Measurements from ENCODE around the gene CELF1. TPM values are rescaled to one million over a fixed set of nuclear protein-coding genes. Genes with fewer than 3 reads are reported as not detected.

Gene CELF1
- total and polyA plus RNA-seq, 2 of the 13 experiments (the other 11 are each of a cell fraction or from before 2014, with no cell fraction given): 69.0 to 80.1 TPM

DNA sequence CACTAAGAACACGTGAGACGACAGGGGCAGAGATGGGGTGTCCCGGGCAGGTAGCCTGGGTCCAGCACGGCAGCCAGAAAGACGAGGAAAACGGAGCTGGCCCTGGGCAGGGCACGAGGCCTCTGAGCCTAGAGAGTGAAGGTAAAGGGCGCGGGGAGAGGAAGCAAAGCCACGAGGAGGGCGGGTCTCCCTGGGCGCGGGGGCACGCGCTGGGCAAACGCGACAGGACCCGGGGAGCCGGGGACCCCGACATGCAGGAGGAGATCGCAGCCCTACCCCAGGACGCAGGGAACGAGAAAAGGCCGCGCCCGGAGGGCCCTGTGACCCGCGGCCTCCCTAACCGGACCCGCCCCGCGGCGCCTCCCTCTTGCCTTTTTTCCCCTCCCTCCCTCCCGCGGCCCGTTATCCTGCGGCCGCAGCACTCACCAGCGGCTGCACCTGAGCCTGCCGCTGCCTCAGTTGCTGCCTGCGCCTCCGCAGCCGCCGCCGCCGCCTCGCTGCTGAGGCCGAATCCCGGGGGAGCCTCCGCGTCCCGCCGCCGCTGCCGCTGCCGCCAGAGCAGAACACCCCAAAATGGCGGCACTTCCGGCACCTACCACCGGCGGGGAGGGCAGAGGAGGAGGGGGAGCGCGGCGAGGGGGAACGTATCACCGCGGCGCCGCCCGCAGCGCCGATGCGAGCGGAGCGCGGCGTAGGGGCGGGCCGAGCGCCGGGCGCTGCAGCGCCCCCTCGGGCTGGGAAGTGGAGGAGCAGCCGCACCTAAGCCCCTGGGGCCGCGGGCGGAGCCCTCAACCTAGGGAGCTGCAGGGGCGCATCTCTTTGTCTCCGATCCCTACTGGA, at the start of gene CELF1 (continued):
- TF ChIP-seq, protein P1, sequence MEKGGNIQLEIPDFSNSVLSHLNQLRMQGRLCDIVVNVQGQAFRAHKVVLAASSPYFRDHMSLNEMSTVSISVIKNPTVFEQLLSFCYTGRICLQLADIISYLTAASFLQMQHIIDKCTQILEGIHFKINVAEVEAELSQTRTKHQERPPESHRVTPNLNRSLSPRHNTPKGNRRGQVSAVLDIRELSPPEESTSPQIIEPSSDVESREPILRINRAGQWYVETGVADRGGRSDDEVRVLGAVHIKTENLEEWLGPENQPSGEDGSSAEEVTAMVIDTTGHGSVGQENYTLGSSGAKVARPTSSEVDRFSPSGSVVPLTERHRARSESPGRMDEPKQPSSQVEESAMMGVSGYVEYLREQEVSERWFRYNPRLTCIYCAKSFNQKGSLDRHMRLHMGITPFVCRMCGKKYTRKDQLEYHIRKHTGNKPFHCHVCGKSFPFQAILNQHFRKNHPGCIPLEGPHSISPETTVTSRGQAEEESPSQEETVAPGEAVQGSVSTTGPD (CRISPR knock-in tag; IDR thresholded peaks at IDR 0.05): peak; percentile 27; the same call in 1 of the 2 replicates
- no peak; the same call in 1 of the 2 replicates for TF ChIP-seq NR2C2 (CRISPR knock-in tag; IDR thresholded peaks at IDR 0.05; ENCODE audit: borderline replicate concordance)
- TF ChIP-seq, protein P2, sequence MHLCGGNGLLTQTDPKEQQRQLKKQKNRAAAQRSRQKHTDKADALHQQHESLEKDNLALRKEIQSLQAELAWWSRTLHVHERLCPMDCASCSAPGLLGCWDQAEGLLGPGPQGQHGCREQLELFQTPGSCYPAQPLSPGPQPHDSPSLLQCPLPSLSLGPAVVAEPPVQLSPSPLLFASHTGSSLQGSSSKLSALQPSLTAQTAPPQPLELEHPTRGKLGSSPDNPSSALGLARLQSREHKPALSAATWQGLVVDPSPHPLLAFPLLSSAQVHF (CRISPR knock-in tag; IDR thresholded peaks at IDR 0.05): peak; percentile 38; the same call in 1 of the 2 replicates
- no peak for TF ChIP-seq ARHGAP35 (CRISPR knock-in tag; IDR thresholded peaks at IDR 0.05; ENCODE audit: borderline replicate concordance)
- no peak for TF ChIP-seq MATR3 (CRISPR knock-in tag; IDR thresholded peaks at IDR 0.05)
- TF ChIP-seq RFX3 (CRISPR knock-in tag; IDR thresholded peaks at IDR 0.05): no peak
- TF ChIP-seq, protein P3, sequence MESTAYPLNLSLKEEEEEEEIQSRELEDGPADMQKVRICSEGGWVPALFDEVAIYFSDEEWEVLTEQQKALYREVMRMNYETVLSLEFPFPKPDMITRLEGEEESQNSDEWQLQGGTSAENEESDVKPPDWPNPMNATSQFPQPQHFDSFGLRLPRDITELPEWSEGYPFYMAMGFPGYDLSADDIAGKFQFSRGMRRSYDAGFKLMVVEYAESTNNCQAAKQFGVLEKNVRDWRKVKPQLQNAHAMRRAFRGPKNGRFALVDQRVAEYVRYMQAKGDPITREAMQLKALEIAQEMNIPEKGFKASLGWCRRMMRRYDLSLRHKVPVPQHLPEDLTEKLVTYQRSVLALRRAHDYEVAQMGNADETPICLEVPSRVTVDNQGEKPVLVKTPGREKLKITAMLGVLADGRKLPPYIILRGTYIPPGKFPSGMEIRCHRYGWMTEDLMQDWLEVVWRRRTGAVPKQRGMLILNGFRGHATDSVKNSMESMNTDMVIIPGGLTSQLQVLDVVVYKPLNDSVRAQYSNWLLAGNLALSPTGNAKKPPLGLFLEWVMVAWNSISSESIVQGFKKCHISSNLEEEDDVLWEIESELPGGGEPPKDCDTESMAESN (CRISPR knock-in tag; conservative IDR thresholded peaks at IDR 0.05): peak; percentile 36; the same call in 1 of the 2 replicates
- peak; percentile 73; the same call in 1 of the 2 replicates for TF ChIP-seq YEATS4 (CRISPR knock-in tag; IDR thresholded peaks at IDR 0.05; ENCODE audit: borderline replicate concordance)
- TF ChIP-seq, protein P4, sequence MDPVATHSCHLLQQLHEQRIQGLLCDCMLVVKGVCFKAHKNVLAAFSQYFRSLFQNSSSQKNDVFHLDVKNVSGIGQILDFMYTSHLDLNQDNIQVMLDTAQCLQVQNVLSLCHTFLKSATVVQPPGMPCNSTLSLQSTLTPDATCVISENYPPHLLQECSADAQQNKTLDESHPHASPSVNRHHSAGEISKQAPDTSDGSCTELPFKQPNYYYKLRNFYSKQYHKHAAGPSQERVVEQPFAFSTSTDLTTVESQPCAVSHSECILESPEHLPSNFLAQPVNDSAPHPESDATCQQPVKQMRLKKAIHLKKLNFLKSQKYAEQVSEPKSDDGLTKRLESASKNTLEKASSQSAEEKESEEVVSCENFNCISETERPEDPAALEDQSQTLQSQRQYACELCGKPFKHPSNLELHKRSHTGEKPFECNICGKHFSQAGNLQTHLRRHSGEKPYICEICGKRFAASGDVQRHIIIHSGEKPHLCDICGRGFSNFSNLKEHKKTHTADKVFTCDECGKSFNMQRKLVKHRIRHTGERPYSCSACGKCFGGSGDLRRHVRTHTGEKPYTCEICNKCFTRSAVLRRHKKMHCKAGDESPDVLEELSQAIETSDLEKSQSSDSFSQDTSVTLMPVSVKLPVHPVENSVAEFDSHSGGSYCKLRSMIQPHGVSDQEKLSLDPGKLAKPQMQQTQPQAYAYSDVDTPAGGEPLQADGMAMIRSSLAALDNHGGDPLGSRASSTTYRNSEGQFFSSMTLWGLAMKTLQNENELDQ (CRISPR knock-in tag; IDR thresholded peaks at IDR 0.05; ENCODE audit: borderline replicate concordance): no peak
- TF ChIP-seq GABPA (IDR thresholded peaks at IDR 0.05; ENCODE audit: low read depth, low read length): peak; percentile 81
- peak; percentile 88 for TF ChIP-seq GABPA (CRISPR knock-in tag; IDR thresholded peaks at IDR 0.05; ENCODE audit: low read depth)
- TF ChIP-seq HNRNPK (IDR thresholded peaks at IDR 0.05; ENCODE audit: low read depth, low read length, poor library complexity, severe bottlenecking): peak; percentile 92
- TF ChIP-seq RARG (CRISPR knock-in tag; IDR thresholded peaks at IDR 0.05; ENCODE audit: low read depth): no peak
- no peak for TF ChIP-seq ZNF562 (CRISPR knock-in tag; IDR thresholded peaks at IDR 0.05; ENCODE audit: borderline replicate concordance)
- peak; percentile 52; the same call in 1 of the 2 replicates for TF ChIP-seq ESRRA (CRISPR knock-in tag; IDR thresholded peaks at IDR 0.05; ENCODE audit: low read depth)
- TF ChIP-seq ZNF572 (CRISPR knock-in tag; IDR thresholded peaks at IDR 0.05): 0 out of 2 replicates have a peak, but pooled peaks have one; percentile 67
- 0 out of 2 replicates have a peak, but pooled peaks have one; percentile 35 for TF ChIP-seq ZNF543 (CRISPR knock-in tag; IDR thresholded peaks at IDR 0.05)
- no peak for TF ChIP-seq MBD4 (IDR thresholded peaks at IDR 0.05; ENCODE audit: borderline replicate concordance, low read length)
- TF ChIP-seq NFE2L1 (CRISPR knock-in tag; IDR thresholded peaks at IDR 0.05; ENCODE audit: borderline replicate concordance): no peak
- TF ChIP-seq BORCS8-MEF2B (CRISPR knock-in tag; IDR thresholded peaks at IDR 0.05): peak; percentile 69
- no peak for TF ChIP-seq KDM6A (CRISPR knock-in tag; IDR thresholded peaks at IDR 0.05; ENCODE audit: low read depth)
